Activated naive CD4-positive, alpha-beta T cell treated with anti-CD3 and anti-CD28 coated beads, Interleukin-2, amount 10 ng/mL, durations not matched to agents 7 days and 5 days (primary cell): ENCODE measurements around the gene CASK.
"Not testable (repeated sequence)": the region's sequence is repeated elsewhere in the genome, so short reads cannot be mapped to it uniquely, and the experiment has no call there.

Experiments used
- CTCF ChIA-PET: fragments of 350-600 bp; sonication (Branson Sonifier 250); formaldehyde crosslinking; loops from one replicate; lab custom pipeline; 2021; ENCODE audit warnings: antibody characterized with exemption; lab: Charles Lee
- DNase-seq: peaks from one replicate; pipeline ENCODE4 v3.0.0-alpha.2; 2020
- H3K27ac Mint-ChIP-seq: one replicate; pipeline ENCODE4 v1.8.0; 2021; ENCODE audit warnings: mild to moderate bottlenecking, moderate library complexity, mixed read lengths
- H3K27me3 Mint-ChIP-seq: one replicate; pipeline ENCODE4 v1.8.0; 2021; ENCODE audit warnings: mild to moderate bottlenecking, mixed read lengths
- H3K36me3 Mint-ChIP-seq: one replicate; pipeline ENCODE4 v1.8.0; 2021; ENCODE audit warnings: mixed read lengths
- H3K4me1 Mint-ChIP-seq: one replicate; pipeline ENCODE4 v1.8.0; 2021; ENCODE audit warnings: mixed read lengths
- H3K4me3 Mint-ChIP-seq: one replicate; pipeline ENCODE4 v1.8.0; 2021; ENCODE audit warnings: mild to moderate bottlenecking, moderate library complexity, mixed read lengths
- H3K9me3 Mint-ChIP-seq: one replicate; pipeline ENCODE4 v1.8.0; 2021; ENCODE audit warnings: mixed read lengths

The CASK gene

DNA sequence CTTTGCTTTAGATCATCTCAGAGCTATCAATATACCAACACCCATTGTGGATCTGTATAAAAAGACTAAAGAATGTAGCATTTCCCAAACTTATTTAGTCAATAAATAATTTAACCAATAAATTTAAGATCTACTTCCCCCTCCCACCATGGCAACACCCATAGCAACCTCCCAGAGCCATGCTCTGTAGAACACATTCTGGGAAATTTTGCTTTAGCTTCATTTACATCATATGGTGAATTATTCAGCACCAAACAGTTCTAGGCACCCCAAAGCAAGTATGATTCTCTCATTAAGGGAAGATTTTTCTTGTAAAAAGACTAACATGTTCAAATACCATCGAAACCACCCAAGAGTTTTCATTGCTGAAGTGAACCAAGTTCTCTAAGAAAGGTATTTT lies 315.1 kb downstream of the CASK start:
- CTCF ChIA-PET = no interaction called here
- Mint-ChIP-seq H3K9me3 (no peaks in the 10 kb centered on the region), H3K27me3 (no peaks in the 10 kb centered on the region), H3K36me3 (peaks cover 12% of the 10 kb centered on the region), H3K4me1 (no peaks in the 10 kb centered on the region), H3K4me3 (no peak overlapping the region), H3K27ac (no peak overlapping the region)
- no peak for DNase-seq

GRCh38 chrX:41607264-41607832 lies 316.0 kb downstream of the CASK start:
- H3K4me1 Mint-ChIP-seq = no peaks in the 10 kb centered on the region
- H3K4me3 Mint-ChIP-seq = no peak overlapping the region
- no peaks in the 10 kb centered on the region for H3K27me3 Mint-ChIP-seq
- CTCF ChIA-PET = no interaction called here
- peaks cover 12% of the 10 kb centered on the region for H3K36me3 Mint-ChIP-seq
- no peak for DNase-seq
- no peak overlapping the region for H3K27ac Mint-ChIP-seq
- no peaks in the 10 kb centered on the region for H3K9me3 Mint-ChIP-seq

GRCh38 chrX:41606057-41606456 lies 317.3 kb downstream of the CASK start:
- peaks cover 12% of the 10 kb centered on the region for H3K36me3 Mint-ChIP-seq
- not testable (repeated sequence) for H3K9me3 Mint-ChIP-seq, H3K4me1 Mint-ChIP-seq, DNase-seq, H3K27me3 Mint-ChIP-seq, H3K27ac Mint-ChIP-seq, H3K4me3 Mint-ChIP-seq
- CTCF ChIA-PET = interaction anchor here (0.6 kb wide), 1 partner anchor 58 kb away, joined by 3 read pairs; no protein-coding TSS in a partner anchor

- no peak overlapping the region for H3K27ac Mint-ChIP-seq
- H3K4me3 Mint-ChIP-seq = no peak overlapping the region
- H3K27me3 Mint-ChIP-seq = no peaks in the 10 kb centered on the region
- H3K4me1 Mint-ChIP-seq = no peaks in the 10 kb centered on the region
- CTCF ChIA-PET = no interaction called here
- no peak for DNase-seq
- no peaks in the 10 kb centered on the region for H3K9me3 Mint-ChIP-seq
- peaks cover 14% of the 10 kb centered on the region for H3K36me3 Mint-ChIP-seq
Measured at GRCh38 chrX:41604766-41605543, 318.4 kb downstream of the CASK start.

- no peak overlapping the region for H3K27ac Mint-ChIP-seq
- H3K36me3 Mint-ChIP-seq = peaks cover 11% of the 10 kb centered on the region
- CTCF ChIA-PET = no interaction called here
- no peak for DNase-seq
- no peaks in the 10 kb centered on the region for H3K4me1 Mint-ChIP-seq
- H3K27me3 Mint-ChIP-seq = no peaks in the 10 kb centered on the region
- no peaks in the 10 kb centered on the region for H3K9me3 Mint-ChIP-seq
- H3K4me3 Mint-ChIP-seq = no peak overlapping the region
Measured at GRCh38 chrX:41604177-41604576, 319.2 kb downstream of the CASK start.

- Mint-ChIP-seq H3K27ac (no peak overlapping the region), H3K4me3 (no peak overlapping the region), H3K4me1 (no peaks in the 10 kb centered on the region), H3K36me3 (peaks cover 11% of the 10 kb centered on the region), H3K27me3 (no peaks in the 10 kb centered on the region), H3K9me3 (no peaks in the 10 kb centered on the region)
- CTCF ChIA-PET = no interaction called here
- DNase-seq = no peak
Measured at GRCh38 chrX:41603596-41603995, 319.8 kb downstream of the CASK start.

DNA sequence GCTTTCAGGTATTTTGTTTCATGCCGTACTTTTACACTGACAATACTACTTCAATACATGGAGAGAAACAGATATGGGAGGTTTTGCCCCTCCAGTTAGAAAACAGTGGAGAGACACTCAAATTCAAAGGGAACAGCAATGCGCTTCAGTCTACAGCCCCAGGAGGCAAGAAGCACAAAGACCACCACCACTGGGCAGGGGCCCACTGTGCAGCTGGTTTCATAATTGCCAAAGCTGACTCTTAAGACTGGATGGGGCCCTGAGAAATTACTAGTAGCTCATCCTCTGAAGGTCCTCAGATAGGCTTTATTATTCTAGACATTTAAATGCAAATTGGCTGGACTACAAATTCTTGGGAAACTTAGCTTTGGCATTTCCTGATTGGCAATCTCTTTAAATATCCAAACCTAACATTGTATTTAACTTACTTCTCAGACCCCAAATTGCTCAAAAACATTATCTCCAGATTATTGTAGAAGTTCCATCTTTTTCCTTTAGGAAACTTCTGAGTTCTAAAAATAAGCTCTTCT lies 320.5 kb downstream of the CASK start:
- H3K9me3 Mint-ChIP-seq = no peaks in the 10 kb centered on the region
- no peak overlapping the region for H3K4me3 Mint-ChIP-seq
- CTCF ChIA-PET = no interaction called here
- no peak overlapping the region for H3K27ac Mint-ChIP-seq
- peaks cover 9% of the 10 kb centered on the region for H3K36me3 Mint-ChIP-seq
- no peaks in the 10 kb centered on the region for H3K27me3 Mint-ChIP-seq
- H3K4me1 Mint-ChIP-seq = no peaks in the 10 kb centered on the region
- DNase-seq = no peak

GRCh38 chrX:41600291-41600690 lies 323.1 kb downstream of the CASK start:
- no peak overlapping the region for H3K4me3 Mint-ChIP-seq
- CTCF ChIA-PET = no interaction called here
- no peaks in the 10 kb centered on the region for H3K27me3 Mint-ChIP-seq
- no peak overlapping the region for H3K27ac Mint-ChIP-seq
- no peak for DNase-seq
- no peaks in the 10 kb centered on the region for H3K4me1 Mint-ChIP-seq
- no peaks in the 10 kb centered on the region for H3K9me3 Mint-ChIP-seq
- H3K36me3 Mint-ChIP-seq = peaks cover 11% of the 10 kb centered on the region

- Mint-ChIP-seq H3K4me1 (no peaks in the 10 kb centered on the region), H3K4me3 (no peak overlapping the region), H3K36me3 (peaks cover 11% of the 10 kb centered on the region), H3K27ac (no peak overlapping the region), H3K9me3 (no peaks in the 10 kb centered on the region), H3K27me3 (no peaks in the 10 kb centered on the region)
- DNase-seq = no peak
- CTCF ChIA-PET = interaction anchor here (0.6 kb wide), 1 partner anchor 305 kb away, joined by 4 read pairs; no protein-coding TSS in a partner anchor
Measured at GRCh38 chrX:41599507-41599906, 323.8 kb downstream of the CASK start.

DNA sequence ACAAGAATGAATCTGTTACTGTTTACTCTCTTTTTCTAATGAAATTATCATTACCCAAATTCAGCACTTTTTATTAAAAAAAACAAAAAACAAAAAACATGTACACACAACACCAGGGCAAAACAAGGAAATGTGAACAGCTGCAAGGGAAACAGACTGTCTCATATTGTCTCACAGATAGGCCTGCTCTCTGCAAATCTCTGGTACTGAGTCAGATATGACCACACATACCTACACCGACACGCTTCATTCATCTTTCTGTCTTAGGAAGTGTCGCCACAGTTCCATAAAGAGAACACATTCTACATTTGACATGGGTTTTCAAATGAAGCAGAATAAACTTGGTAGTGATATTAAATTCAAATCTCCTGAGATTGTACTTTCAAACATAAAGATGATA lies 326.8 kb downstream of the CASK start:
- H3K4me1 Mint-ChIP-seq = no peaks in the 10 kb centered on the region
- no peak overlapping the region for H3K27ac Mint-ChIP-seq
- no peak overlapping the region for H3K4me3 Mint-ChIP-seq
- DNase-seq = no peak
- H3K9me3 Mint-ChIP-seq = no peaks in the 10 kb centered on the region
- CTCF ChIA-PET = no interaction called here
- H3K36me3 Mint-ChIP-seq = peaks cover 11% of the 10 kb centered on the region
- no peaks in the 10 kb centered on the region for H3K27me3 Mint-ChIP-seq

- Mint-ChIP-seq H3K4me1 (no peaks in the 10 kb centered on the region), H3K27me3 (no peaks in the 10 kb centered on the region), H3K4me3 (no peak overlapping the region), H3K9me3 (no peaks in the 10 kb centered on the region), H3K27ac (no peak overlapping the region), H3K36me3 (peaks cover 8% of the 10 kb centered on the region)
- CTCF ChIA-PET = no interaction called here
- no peak for DNase-seq
Measured at GRCh38 chrX:41594634-41595033, 328.7 kb downstream of the CASK start.

DNA sequence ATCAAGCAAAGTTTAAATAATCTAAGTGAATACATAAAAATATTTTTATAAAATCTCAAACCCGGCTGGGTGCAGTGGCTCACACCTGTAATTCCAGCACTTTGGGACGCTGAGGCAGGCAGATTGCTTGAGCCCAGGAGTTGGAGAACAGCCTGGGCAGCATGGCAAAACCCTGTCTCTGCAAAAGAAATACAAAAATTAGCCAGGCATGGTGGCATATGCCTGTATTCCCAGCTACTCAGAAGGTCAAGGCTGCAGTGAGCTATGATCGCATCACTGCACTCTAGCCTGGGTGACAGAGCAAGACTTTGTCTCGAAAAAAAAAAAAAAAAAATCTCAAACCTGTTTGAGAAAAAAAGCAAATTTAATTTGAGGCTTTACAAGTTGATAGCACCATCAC lies 331.4 kb downstream of the CASK start:
- Mint-ChIP-seq H3K4me1 (no peaks in the 10 kb centered on the region), H3K4me3 (no peak overlapping the region), H3K27ac (no peak overlapping the region), H3K27me3 (no peaks in the 10 kb centered on the region), H3K9me3 (no peaks in the 10 kb centered on the region), H3K36me3 (peaks cover 4% of the 10 kb centered on the region)
- no peak for DNase-seq
- CTCF ChIA-PET = no interaction called here

DNA sequence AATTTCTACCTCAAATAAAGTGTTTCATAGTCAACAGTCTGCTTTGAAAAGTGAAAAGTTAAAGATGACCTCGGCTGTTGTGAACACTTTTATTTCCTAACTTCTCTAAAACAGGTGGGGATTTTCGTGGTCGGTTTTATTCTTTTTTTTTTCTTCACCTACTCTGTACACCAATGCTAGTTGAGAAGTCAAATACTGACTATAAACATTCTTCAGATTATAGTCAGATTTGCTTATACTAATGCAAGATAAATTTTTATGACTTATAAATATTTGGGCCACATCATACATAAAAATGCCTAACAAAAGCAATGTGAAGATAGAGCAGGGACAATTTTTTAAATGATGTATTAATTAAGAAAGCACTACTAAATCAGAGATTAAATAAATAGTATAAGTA lies 332.7 kb downstream of the CASK start:
- Mint-ChIP-seq H3K36me3 (peaks cover 1% of the 10 kb centered on the region), H3K27me3 (no peaks in the 10 kb centered on the region), H3K4me1 (no peaks in the 10 kb centered on the region), H3K27ac (no peak overlapping the region), H3K4me3 (no peak overlapping the region), H3K9me3 (no peaks in the 10 kb centered on the region)
- CTCF ChIA-PET = no interaction called here
- no peak for DNase-seq

GRCh38 chrX:41589634-41590270 lies 333.6 kb downstream of the CASK start:
- no peak overlapping the region for H3K27ac Mint-ChIP-seq
- no peak for DNase-seq
- peaks cover 5% of the 10 kb centered on the region for H3K36me3 Mint-ChIP-seq
- H3K4me3 Mint-ChIP-seq = no peak overlapping the region
- CTCF ChIA-PET = no interaction called here
- H3K4me1 Mint-ChIP-seq = no peaks in the 10 kb centered on the region
- H3K27me3 Mint-ChIP-seq = no peaks in the 10 kb centered on the region
- no peaks in the 10 kb centered on the region for H3K9me3 Mint-ChIP-seq

- CTCF ChIA-PET = no interaction called here
- Mint-ChIP-seq H3K9me3 (no peaks in the 10 kb centered on the region), H3K4me3 (no peak overlapping the region), H3K27ac (no peak overlapping the region), H3K27me3 (no peaks in the 10 kb centered on the region), H3K36me3 (peaks cover 9% of the 10 kb centered on the region), H3K4me1 (no peaks in the 10 kb centered on the region)
- DNase-seq = no peak
Measured at GRCh38 chrX:41588271-41588670, 335.1 kb downstream of the CASK start.
